ENCODE results near the gene MTA2.

DNA sequence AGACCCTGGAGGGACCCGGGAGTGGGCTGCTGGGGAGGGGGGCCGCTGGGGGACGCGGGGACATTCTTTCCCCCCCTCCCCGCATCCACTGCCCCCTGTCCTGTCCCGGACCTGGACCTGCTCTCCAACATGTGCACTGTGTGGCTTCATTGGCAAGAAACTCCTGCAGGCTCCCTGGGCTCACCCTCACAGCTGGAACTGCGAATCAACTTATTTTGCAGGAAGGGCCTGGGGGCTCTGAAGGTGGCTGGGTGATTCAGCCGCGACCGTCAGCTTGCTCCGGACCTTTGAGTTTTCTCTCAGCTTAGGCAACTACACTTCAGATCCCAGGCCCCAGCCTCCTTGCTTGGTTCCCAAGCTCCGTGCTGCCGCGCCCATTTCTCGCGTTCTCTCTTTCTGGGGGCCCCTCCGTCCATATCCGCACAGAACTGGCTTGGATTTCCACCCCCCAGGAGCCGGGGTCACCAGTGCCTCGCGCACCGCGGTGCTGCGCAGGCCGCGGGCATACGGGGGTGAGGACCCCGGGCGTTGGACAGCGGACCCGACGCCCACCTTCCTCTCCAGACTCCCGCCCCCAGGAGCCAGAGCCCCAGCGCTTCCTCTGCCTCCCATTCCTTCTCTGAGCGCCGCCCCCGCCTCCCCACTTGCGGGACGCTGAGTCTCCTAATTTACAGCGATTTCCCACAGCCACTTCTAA is 54.6 kb downstream of the MTA2 start:
- TF ChIP-seq POLR2AphosphoS5 (IDR thresholded peaks at IDR 0.05) (no peak), POLR2A (IDR thresholded peaks at IDR 0.05) (no peak), EP300 (IDR thresholded peaks at IDR 0.05) (no peak)
- TF ChIP-seq, protein P1, sequence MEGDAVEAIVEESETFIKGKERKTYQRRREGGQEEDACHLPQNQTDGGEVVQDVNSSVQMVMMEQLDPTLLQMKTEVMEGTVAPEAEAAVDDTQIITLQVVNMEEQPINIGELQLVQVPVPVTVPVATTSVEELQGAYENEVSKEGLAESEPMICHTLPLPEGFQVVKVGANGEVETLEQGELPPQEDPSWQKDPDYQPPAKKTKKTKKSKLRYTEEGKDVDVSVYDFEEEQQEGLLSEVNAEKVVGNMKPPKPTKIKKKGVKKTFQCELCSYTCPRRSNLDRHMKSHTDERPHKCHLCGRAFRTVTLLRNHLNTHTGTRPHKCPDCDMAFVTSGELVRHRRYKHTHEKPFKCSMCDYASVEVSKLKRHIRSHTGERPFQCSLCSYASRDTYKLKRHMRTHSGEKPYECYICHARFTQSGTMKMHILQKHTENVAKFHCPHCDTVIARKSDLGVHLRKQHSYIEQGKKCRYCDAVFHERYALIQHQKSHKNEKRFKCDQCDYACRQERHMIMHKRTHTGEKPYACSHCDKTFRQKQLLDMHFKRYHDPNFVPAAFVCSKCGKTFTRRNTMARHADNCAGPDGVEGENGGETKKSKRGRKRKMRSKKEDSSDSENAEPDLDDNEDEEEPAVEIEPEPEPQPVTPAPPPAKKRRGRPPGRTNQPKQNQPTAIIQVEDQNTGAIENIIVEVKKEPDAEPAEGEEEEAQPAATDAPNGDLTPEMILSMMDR (IDR thresholded peaks at IDR 0.05): no peak

Data from suprapubic skin (tissue), 4 donors.